Stimulated activated CD4-positive, alpha-beta T cell treated with anti-CD3 and anti-CD28 coated beads, Interleukin-1b, Interleukin-23, amount 100 ng/mL, for 48 hours (primary cell): ENCODE results near the gene NSMCE4A.
A peak's percentile ranks its signal among the peaks of the same experiment; 100 is the strongest.
"Not testable (repeated sequence)": the region's sequence is repeated elsewhere in the genome, so short reads cannot be mapped to it uniquely, and the experiment has no call there.

ENCODE experiments used
- DNase-seq: peaks from one replicate; pipeline ENCODE4 v3.0.0-alpha.2; 2020

NSMCE4A gene

DNA sequence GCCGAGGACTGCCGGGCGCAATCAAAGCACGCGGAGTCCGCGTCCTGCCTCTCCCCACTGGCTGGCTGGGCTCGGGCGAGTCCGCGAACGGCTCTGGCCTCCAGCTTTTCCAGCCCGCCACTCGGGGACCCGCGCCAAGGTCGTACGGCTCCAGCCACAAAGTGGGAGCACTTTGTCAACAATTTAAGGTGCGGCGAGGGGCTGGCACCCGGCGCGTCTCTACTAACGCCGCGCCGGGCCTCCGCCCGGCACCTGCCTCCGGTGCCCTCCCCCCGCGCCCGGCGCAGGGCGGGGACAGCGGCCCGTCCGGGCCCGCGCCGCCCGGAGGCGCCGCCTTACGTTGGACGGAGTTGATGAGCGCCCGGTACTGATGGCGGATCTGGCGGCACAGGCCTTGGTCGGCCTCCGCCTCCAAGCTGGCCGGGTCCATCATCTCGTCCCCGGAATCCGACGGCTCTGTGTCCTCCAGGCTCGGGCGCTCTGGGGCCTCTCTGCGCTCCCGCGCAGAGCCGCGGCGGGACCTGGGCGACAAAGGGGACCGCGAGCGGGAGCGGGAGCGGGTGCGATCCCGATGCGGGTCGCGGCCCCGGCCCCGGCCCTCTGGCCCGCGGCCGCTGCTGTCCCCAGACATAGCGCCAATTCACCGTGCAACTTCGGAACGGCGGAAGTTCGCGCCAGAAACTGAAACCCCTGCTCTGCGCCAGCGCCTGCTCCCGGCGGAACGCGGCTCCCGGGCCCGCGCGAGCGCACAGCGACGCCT lies at the start of gene NSMCE4A:
Gene NSMCE4A (minus strand): TSS at position 683 of the 760 bp plus-strand sequence. CDS start 52 bp downstream, at position 631.
- peak; percentile 70 for DNase-seq

DNA sequence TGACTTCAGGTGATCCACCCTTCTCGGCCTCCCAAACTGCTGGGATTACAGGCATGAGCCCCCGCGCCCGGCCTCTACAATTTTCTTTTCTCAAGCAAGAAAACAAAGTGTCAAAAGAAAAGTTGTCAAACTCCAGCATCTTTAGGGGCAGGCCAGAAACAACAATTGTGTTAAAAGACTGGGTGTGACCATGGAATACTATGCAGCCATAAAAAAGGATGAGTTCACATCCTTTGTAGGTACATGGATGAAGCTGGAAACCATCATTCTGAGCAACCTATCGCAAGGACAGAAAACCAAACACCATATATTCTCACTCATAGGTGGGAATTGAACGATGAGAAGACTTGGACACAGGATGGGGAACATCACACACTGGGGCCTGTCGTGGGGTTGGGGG lies 48.2 kb upstream of the NSMCE4A start:
- DNase-seq: not testable (repeated sequence)

DNA sequence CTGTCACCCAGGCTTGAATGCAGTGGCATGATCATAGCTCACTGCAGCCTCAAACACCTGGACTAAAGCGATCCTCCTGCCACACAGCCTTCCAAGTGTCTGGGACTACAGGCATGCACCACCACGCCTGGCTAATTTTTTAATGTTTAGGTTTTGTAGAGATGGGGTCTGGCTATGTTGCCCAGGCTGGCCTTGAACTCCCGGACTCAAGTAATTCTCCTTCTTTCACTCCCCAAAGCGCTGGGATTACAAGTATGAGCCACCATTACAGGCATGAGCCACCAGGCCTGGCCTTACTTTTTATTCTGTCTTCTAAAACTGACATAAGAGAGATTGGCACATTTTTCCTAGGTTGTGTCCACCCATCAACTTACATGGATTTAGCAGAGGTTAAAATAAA lies 47.3 kb upstream of the NSMCE4A start:
- DNase-seq: no peak

GRCh38 chr10:122021828-122022227 lies 46.8 kb upstream of the NSMCE4A start:
- DNase-seq: no peak

- DNase-seq: no peak
Measured at GRCh38 chr10:122021379-122021778, 46.4 kb upstream of the NSMCE4A start.

- DNase-seq: no peak
Measured at GRCh38 chr10:122020226-122020625, 45.2 kb upstream of the NSMCE4A start.

GRCh38 chr10:122019414-122019975 lies 44.5 kb upstream of the NSMCE4A start:
- DNase-seq: no peak

DNA sequence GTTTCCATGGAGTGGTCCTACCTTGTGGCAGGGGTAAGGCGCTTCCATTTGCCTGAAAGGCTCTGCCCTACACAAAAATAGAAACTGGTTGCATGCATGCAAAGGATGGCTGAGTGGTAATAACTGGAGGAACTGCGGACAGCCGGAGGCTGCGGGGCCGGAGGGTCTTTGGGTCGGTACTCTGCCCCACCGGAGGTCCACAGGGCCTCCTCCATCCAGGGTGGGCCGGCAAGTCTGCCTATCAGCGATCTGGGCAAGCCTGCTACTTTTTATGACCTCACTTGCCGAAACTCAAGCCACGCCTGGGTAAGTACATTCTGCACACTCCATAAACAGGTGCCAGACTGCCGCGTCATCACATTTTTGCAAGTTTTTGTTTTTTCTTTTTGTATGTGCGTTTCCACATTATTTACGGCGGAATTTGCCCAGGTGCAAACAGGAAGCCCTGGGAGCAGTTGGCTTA lies 44.0 kb upstream of the NSMCE4A start:
- DNase-seq: no peak

GRCh38 chr10:122018491-122018890 lies 43.5 kb upstream of the NSMCE4A start:
- DNase-seq: no peak

DNA sequence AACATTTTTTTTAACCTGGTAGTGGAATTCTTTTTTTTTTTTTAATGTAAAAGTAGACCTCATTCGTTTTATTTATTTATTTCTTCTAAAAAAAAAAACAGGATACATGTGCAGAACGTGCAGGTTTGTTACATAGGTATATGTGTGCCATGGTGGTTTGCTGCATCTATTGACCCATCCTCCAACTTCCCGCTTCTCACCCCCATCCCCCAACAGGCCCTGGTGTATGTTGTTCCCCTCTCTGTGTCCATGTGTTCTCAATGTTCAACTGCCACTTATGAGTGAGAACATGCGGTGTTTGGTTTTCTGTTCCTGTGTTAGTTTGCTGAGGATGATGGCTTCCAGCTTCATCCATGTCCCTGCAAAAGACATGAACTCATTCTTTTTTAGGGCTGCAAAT lies 42.9 kb upstream of the NSMCE4A start:
- DNase-seq: not testable (repeated sequence)

GRCh38 chr10:122014652-122015248 lies 39.7 kb upstream of the NSMCE4A start:
- no peak for DNase-seq

DNA sequence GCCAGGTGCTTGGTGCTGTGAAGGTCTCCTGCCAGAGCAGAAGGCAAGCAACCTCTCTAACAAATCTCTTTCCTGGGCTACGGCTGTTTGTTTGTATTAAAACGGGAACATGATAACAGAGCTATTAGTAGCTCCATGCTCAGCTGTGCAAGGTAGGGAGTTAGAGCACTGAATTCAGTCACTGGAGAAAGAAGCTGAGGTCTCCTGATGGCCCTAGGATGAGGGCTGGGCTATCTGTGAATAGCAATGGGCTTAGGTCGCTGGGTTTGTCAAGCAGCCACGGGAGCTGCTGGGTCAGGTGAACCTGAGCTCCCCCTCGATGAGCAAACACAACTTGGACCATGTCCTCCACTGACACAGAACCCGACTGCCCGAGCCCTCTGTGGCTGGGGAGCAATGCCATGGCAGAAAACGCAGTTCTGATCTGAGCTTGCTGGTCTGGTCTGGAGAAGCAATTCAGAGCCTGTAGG lies 38.3 kb upstream of the NSMCE4A start:
- no peak for DNase-seq

- DNase-seq: no peak
Measured at GRCh38 chr10:122012731-122013130, 37.7 kb upstream of the NSMCE4A start.

DNA sequence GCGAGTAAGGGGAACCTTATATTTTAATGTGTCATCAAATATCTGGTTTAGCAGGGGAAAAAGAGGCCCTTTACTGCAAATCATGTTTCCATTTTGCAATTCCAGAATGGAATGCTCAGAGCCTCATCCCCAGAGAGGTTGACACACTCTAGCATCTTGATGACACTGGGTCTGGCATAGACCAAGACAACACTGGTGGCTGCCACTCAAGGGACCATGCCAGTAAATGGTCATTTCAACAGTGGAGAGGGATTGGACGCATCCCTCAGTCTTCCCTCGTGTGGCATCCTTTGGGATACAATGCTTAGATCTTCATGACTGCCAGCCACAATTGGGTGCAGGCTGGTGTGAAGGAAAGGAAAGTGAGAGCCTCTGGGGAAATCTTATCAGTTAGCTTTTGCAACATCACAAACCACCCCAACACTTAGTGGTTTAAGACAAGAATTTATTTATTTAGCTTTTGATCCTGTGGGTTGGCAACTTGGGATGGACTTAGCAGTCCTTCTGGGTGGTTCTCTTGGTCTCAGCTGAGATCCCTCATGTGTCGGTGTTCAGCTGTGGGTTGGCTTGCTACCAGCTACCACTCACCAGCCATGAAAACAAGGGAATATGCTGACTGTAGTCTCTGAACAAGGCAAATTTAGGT lies 35.5 kb upstream of the NSMCE4A start:
- DNase-seq: no peak

- no peak for DNase-seq
Measured at GRCh38 chr10:122007415-122007814, 32.4 kb upstream of the NSMCE4A start.

DNA sequence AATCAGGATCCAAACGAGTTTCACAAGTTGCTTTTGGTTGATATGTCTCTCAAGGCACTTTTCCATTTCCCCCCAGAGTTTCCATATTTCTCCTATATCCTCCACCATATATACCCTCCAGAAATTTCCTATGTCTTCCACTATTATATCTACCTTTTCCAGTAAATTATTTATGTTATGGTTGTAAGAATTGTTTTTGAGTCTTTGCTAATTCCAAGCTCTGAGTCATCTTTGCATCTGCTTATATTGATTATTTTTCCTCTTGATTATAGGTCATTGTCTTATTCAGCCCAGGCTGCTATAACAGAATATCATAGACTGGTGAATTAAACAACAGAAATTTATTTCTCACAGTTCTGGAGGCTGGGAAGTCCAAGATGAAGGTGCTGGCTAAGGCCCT lies 26.7 kb upstream of the NSMCE4A start:
- DNase-seq: no peak

GRCh38 chr10:121999301-121999700 lies 24.3 kb upstream of the NSMCE4A start:
- no peak for DNase-seq

- no peak for DNase-seq
Measured at GRCh38 chr10:121998462-121998861, 23.4 kb upstream of the NSMCE4A start.

DNA sequence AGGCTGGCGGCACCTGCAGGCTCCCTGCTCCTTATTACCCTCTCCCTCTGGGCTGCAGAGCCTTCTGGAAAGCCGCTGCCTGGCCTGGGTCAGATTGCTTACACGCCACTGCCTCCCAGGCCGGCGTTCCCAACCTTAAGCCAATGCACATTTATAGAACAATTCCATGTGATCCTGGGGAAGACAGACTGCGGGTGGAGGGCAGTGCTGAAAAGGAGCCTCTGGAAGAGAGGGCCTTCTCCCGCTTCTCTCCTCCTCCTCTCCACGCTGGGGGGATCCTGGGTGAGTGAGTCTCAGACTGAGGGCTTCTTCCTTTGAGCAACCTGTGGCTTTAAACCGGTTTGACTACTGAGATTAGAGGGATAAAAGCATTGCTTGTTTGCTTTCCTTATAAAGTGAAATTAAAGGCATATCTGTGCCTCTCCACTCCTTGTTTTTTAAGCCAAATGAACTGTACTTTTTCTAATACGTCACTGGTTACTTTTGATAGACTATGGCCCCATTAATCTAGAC lies 19.5 kb upstream of the NSMCE4A start:
- DNase-seq: no peak

DNA sequence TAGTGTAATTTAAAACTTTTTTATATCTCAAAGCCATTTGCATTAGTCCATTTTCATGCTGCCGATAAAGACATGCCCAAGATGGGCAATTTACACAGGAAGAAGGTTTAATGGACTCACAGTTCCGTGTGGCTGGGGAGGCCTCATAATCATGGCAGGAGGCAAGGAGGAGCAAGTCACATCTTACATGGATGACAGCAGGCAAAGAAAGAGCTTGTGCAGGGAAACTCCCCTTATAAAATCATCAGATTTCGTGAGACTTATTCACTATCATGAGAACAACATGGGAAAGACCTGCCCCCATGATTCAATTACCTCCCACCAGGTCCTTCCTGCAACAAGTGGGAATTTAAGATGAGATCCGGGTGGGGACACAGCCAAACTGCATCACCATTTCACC lies 16.7 kb upstream of the NSMCE4A start:
- DNase-seq: not testable (repeated sequence)

- no peak for DNase-seq
Measured at GRCh38 chr10:121990015-121990677, 15.1 kb upstream of the NSMCE4A start.
